Osteoblast (primary cell): ENCODE data around the gene DLG2. TPM values are rescaled to one million over a fixed set of nuclear protein-coding genes. Genes with fewer than 3 reads are reported as not detected.
A peak's percentile ranks its signal among the peaks of the same experiment; 100 is the strongest.

ENCODE experiments used
- DNase-seq: peaks from one replicate; pipeline ENCODE4 v3.0.0; 2011; ENCODE audit warnings: low spot score, mixed read lengths; ENCODE audit not compliant: insufficient read length; ENCODE audit errors: missing footprints
- H2AFZ ChIP-seq: 2 replicates; pipeline ENCODE4 v1.6.0; 2011; ENCODE audit warnings: mild to moderate bottlenecking, low read length
- H3K27ac ChIP-seq: 2 replicates; pipeline ENCODE4 v1.5.1; 2011; ENCODE audit warnings: mild to moderate bottlenecking, low read depth, low read length, moderate library complexity
- H3K27me3 ChIP-seq: 2 replicates; pipeline ENCODE4 v1.6.0; 2012; ENCODE audit warnings: mild to moderate bottlenecking, control low read depth, inconsistent platforms, low read length, moderate library complexity; ENCODE audit not compliant: insufficient read depth
- H3K36me3 ChIP-seq: 2 replicates; pipeline ENCODE4 v1.5.1; 2011; ENCODE audit warnings: mild to moderate bottlenecking, low read length, control low read depth, moderate library complexity; ENCODE audit not compliant: insufficient read depth
- H3K4me1 ChIP-seq: 2 replicates; pipeline ENCODE4 v1.5.1; 2011; ENCODE audit warnings: mild to moderate bottlenecking, low read length, control low read depth, moderate library complexity; ENCODE audit not compliant: insufficient read depth
- H3K4me2 ChIP-seq: 2 replicates; pipeline ENCODE4 v1.6.0; 2011; ENCODE audit warnings: mild to moderate bottlenecking, low read length; ENCODE audit not compliant: insufficient read depth
- H3K4me3 ChIP-seq: fragments of 200-600 bp; sonication (generic); 3 replicates; pipeline ENCODE4 v1.5.1; 2012; ENCODE audit warnings: mild to moderate bottlenecking, low read length, inconsistent platforms; ENCODE audit not compliant: insufficient read depth
- H3K79me2 ChIP-seq: 2 replicates; pipeline ENCODE4 v1.6.0; 2012; ENCODE audit warnings: mild to moderate bottlenecking, low read length, control low read depth, inconsistent platforms; ENCODE audit not compliant: insufficient read depth
- H3K9me3 ChIP-seq: 2 replicates; pipeline ENCODE4 v1.5.1; 2011; ENCODE audit warnings: low read depth, low read length, control low read depth
- H4K20me1 ChIP-seq: 2 replicates; pipeline ENCODE4 v1.6.0; 2012; ENCODE audit warnings: mild to moderate bottlenecking, low read length, control low read depth; ENCODE audit not compliant: insufficient read depth
- CTCF ChIP-seq: IDR thresholded peaks from 2 replicates; pipeline ENCODE4 v1.5.1; 2011; ENCODE audit warnings: mild to moderate bottlenecking, low read depth, low read length, moderate library complexity; ENCODE audit errors: extremely low read depth
- total RNA-seq: library from RNA; depleted of rRNA; stranded (reverse); fragments of >200 nt; gene quantifications from 2 replicates; pipeline ENCODE4 v1.2.3, GENCODE V29; 2012

DLG2 gene
- total RNA-seq, 1 donor = 3.3 TPM

- no peak for DNase-seq
- peaks cover 2% of the 10 kb centered on the region for H3K27me3 ChIP-seq
- no peaks in the 10 kb centered on the region for H3K9me3 ChIP-seq
- H2AFZ ChIP-seq = no peak overlapping the region
- H3K36me3 ChIP-seq = no peaks in the 10 kb centered on the region
- TF ChIP-seq CTCF = no peak
- H3K4me3 ChIP-seq = no peak overlapping the region
- H3K4me1 ChIP-seq = no peaks in the 10 kb centered on the region
- no peaks in the 10 kb centered on the region for H4K20me1 ChIP-seq
- no peak overlapping the region for H3K27ac ChIP-seq
- H3K4me2 ChIP-seq = no peak overlapping the region
- H3K79me2 ChIP-seq = no peaks in the 10 kb centered on the region
Measured at GRCh38 chr11:83645561-83645960, 1981.6 kb downstream of the DLG2 start.

- Histone ChIP-seq H4K20me1 (no peaks in the 10 kb centered on the region), H3K27ac (no peak overlapping the region), H3K79me2 (no peaks in the 10 kb centered on the region), H3K36me3 (no peaks in the 10 kb centered on the region), H3K4me2 (no peak overlapping the region), H3K27me3 (peaks cover 2% of the 10 kb centered on the region), H2AFZ (no peak overlapping the region), H3K4me1 (no peaks in the 10 kb centered on the region), H3K4me3 (no peak overlapping the region), H3K9me3 (no peaks in the 10 kb centered on the region)
- TF ChIP-seq CTCF = no peak
- no peak for DNase-seq
Measured at GRCh38 chr11:83643115-83643514, 1984.0 kb downstream of the DLG2 start.

- H3K79me2 ChIP-seq = no peaks in the 10 kb centered on the region
- H2AFZ ChIP-seq = no peak overlapping the region
- H3K27ac ChIP-seq = no peak overlapping the region
- no peaks in the 10 kb centered on the region for H3K36me3 ChIP-seq
- no peak for TF ChIP-seq CTCF
- no peaks in the 10 kb centered on the region for H4K20me1 ChIP-seq
- H3K4me1 ChIP-seq = no peaks in the 10 kb centered on the region
- H3K4me3 ChIP-seq = no peak overlapping the region
- no peaks in the 10 kb centered on the region for H3K27me3 ChIP-seq
- peak; percentile 48 for DNase-seq
- H3K4me2 ChIP-seq = no peak overlapping the region
- no peaks in the 10 kb centered on the region for H3K9me3 ChIP-seq
Measured at GRCh38 chr11:83642500-83642899, 1984.6 kb downstream of the DLG2 start.

- no peak overlapping the region for H3K27ac ChIP-seq
- H4K20me1 ChIP-seq = no peaks in the 10 kb centered on the region
- H3K4me1 ChIP-seq = no peaks in the 10 kb centered on the region
- H3K4me2 ChIP-seq = no peak overlapping the region
- DNase-seq = no peak
- H2AFZ ChIP-seq = no peak overlapping the region
- TF ChIP-seq CTCF = no peak
- H3K9me3 ChIP-seq = no peaks in the 10 kb centered on the region
- H3K4me3 ChIP-seq = no peak overlapping the region
- no peaks in the 10 kb centered on the region for H3K79me2 ChIP-seq
- no peaks in the 10 kb centered on the region for H3K27me3 ChIP-seq
- no peaks in the 10 kb centered on the region for H3K36me3 ChIP-seq
Measured at GRCh38 chr11:83641511-83641910, 1985.6 kb downstream of the DLG2 start.
